ENCODE measurements around the gene SLC35E4.

Gene SLC35E4

DNA sequence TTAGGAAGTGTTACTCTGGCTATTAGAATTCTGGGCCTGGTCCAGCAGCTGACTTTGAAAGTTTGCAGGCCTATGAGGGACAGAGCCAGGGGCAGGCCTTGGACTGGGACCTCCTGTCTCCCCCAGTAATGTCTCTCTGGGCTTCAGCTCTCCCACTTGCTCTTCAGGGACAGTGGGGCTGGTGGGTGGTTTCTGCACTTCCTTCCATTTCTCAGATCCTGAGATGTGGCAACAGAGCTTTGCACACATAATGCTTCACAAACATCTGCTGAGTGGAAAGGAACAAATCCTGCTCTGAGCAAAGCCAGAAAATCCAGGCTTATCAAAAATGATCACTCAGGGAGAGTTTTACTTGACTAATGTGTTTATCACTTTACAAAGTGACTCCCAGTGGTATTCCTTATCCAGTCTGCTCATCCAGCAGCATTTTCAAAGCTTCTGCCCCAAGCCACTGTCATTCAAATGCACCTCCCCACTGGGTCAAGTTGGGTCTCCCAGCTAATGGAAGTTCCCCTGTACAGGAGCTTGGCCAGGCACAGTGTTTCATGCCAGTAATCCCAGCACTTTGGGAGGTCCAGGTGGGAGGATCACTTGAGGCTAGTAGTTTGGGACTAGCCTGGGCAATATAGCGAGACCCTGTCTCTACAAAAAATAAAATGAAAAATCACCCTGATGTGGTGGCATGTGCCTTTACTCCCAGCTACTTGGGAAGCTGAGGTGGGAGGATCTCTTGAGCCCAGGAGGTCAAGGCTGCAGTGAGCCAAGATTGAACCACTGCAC, 45.6 kb downstream of the SLC35E4 start:
- no peaks in the 10 kb centered on the region for H3K9me3 ChIP-seq (ENCODE audit: insufficient read depth, low read length, severe bottlenecking)
- no peak overlapping the region for H3K4me2 ChIP-seq (ENCODE audit: insufficient read depth, low read length)
- ATAC-seq (ENCODE audit: insufficient read depth, low read depth) (no peak), DNase-seq (no peak)
- peaks cover 8% of the 10 kb centered on the region for H3K27me3 ChIP-seq (ENCODE audit: insufficient read depth, low read length, poor library complexity)
- no peak overlapping the region for H3K4me3 ChIP-seq (ENCODE audit: low read depth in 1 of 2, low read length in 2 of 2)
- no peak overlapping the region for H3K27ac ChIP-seq (ENCODE audit: low read length)
- no peak overlapping the region for H2AFZ ChIP-seq (ENCODE audit: low read depth, low read length)
- no peaks in the 10 kb centered on the region for H3K79me2 ChIP-seq (ENCODE audit: insufficient read depth, low read length)
- 0 out of 2 replicates have a peak, but pooled peaks cover 3% of the 10 kb centered on the region for H4K20me1 ChIP-seq (ENCODE audit: insufficient read depth, low read length)
- no peak overlapping the region for H3K9ac ChIP-seq (ENCODE audit: low read depth, low read length)
- H3K4me1 ChIP-seq (ENCODE audit: insufficient read depth, low read length): no peaks in the 10 kb centered on the region
- TF ChIP-seq, protein P1, sequence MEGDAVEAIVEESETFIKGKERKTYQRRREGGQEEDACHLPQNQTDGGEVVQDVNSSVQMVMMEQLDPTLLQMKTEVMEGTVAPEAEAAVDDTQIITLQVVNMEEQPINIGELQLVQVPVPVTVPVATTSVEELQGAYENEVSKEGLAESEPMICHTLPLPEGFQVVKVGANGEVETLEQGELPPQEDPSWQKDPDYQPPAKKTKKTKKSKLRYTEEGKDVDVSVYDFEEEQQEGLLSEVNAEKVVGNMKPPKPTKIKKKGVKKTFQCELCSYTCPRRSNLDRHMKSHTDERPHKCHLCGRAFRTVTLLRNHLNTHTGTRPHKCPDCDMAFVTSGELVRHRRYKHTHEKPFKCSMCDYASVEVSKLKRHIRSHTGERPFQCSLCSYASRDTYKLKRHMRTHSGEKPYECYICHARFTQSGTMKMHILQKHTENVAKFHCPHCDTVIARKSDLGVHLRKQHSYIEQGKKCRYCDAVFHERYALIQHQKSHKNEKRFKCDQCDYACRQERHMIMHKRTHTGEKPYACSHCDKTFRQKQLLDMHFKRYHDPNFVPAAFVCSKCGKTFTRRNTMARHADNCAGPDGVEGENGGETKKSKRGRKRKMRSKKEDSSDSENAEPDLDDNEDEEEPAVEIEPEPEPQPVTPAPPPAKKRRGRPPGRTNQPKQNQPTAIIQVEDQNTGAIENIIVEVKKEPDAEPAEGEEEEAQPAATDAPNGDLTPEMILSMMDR (IDR thresholded peaks at IDR 0.05; ENCODE audit: borderline replicate concordance, extremely low read depth, low read length, poor library complexity, severe bottlenecking): no peak
- no peak for TF ChIP-seq EZH2 (IDR thresholded peaks at IDR 0.05; ENCODE audit: borderline replicate concordance, low read depth, low read length, severe bottlenecking)
- no peaks in the 10 kb centered on the region for H3K36me3 ChIP-seq (ENCODE audit: insufficient read depth, low read length)

DNA sequence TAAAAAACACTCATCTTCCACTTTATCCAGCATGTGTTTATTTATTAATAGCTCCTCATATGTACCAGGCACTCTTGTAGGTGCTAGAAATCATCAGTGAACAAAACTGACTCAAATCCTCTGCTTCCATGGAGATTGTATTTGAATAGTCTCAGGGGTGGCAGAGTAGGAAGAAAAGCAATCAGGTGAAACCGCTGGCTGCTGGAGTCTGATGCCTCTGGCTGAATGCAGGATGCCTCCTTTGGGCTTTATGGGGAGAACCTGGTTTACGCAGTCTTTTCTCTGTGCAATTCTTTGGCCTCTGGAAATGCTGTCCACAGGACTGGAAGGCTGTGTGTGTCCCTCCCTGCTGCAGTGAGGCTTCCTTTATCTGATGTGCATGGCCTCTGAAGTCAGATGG, 46.2 kb downstream of the SLC35E4 start:
- no peak overlapping the region for H3K4me3 ChIP-seq (ENCODE audit: low read depth in 1 of 2, low read length in 2 of 2)
- no peak overlapping the region for H2AFZ ChIP-seq (ENCODE audit: low read depth, low read length)
- 0 out of 2 replicates have a peak, but pooled peaks cover 3% of the 10 kb centered on the region for H4K20me1 ChIP-seq (ENCODE audit: insufficient read depth, low read length)
- DNase-seq: no peak
- no peak for TF ChIP-seq EZH2 (IDR thresholded peaks at IDR 0.05; ENCODE audit: borderline replicate concordance, low read depth, low read length, severe bottlenecking)
- TF ChIP-seq, protein P1 (IDR thresholded peaks at IDR 0.05; ENCODE audit: borderline replicate concordance, extremely low read depth, low read length, poor library complexity, severe bottlenecking): no peak
- no peaks in the 10 kb centered on the region for H3K79me2 ChIP-seq (ENCODE audit: insufficient read depth, low read length)
- no peaks in the 10 kb centered on the region for H3K36me3 ChIP-seq (ENCODE audit: insufficient read depth, low read length)
- H3K4me1 ChIP-seq (ENCODE audit: insufficient read depth, low read length): no peaks in the 10 kb centered on the region
- no peak overlapping the region for H3K9ac ChIP-seq (ENCODE audit: low read depth, low read length)
- no peak overlapping the region for H3K27ac ChIP-seq (ENCODE audit: low read length)
- H3K4me2 ChIP-seq (ENCODE audit: insufficient read depth, low read length): no peak overlapping the region
- H3K27me3 ChIP-seq (ENCODE audit: insufficient read depth, low read length, poor library complexity): peaks cover 8% of the 10 kb centered on the region
- ATAC-seq (ENCODE audit: insufficient read depth, low read depth): no peak
- no peaks in the 10 kb centered on the region for H3K9me3 ChIP-seq (ENCODE audit: insufficient read depth, low read length, severe bottlenecking)

- no peak overlapping the region for H3K27ac ChIP-seq (ENCODE audit: low read length)
- no peaks in the 10 kb centered on the region for H3K36me3 ChIP-seq (ENCODE audit: insufficient read depth, low read length)
- no peaks in the 10 kb centered on the region for H3K9me3 ChIP-seq (ENCODE audit: insufficient read depth, low read length, severe bottlenecking)
- no peaks in the 10 kb centered on the region for H3K4me1 ChIP-seq (ENCODE audit: insufficient read depth, low read length)
- no peak overlapping the region for H3K4me3 ChIP-seq (ENCODE audit: low read depth in 1 of 2, low read length in 2 of 2)
- 0 out of 2 replicates have a peak, but pooled peaks cover 3% of the 10 kb centered on the region for H4K20me1 ChIP-seq (ENCODE audit: insufficient read depth, low read length)
- H3K27me3 ChIP-seq (ENCODE audit: insufficient read depth, low read length, poor library complexity): peaks cover 8% of the 10 kb centered on the region
- no peaks in the 10 kb centered on the region for H3K79me2 ChIP-seq (ENCODE audit: insufficient read depth, low read length)
- no peak overlapping the region for H3K9ac ChIP-seq (ENCODE audit: low read depth, low read length)
- ATAC-seq (ENCODE audit: insufficient read depth, low read depth) (no peak), DNase-seq (no peak)
- no peak overlapping the region for H2AFZ ChIP-seq (ENCODE audit: low read depth, low read length)
- TF ChIP-seq EZH2 (IDR thresholded peaks at IDR 0.05; ENCODE audit: borderline replicate concordance, low read depth, low read length, severe bottlenecking): no peak
- TF ChIP-seq, protein P1 (IDR thresholded peaks at IDR 0.05; ENCODE audit: borderline replicate concordance, extremely low read depth, low read length, poor library complexity, severe bottlenecking): no peak
- no peak overlapping the region for H3K4me2 ChIP-seq (ENCODE audit: insufficient read depth, low read length)
These were observed 49.6 kb downstream of the SLC35E4 start for GRCh38 chr22:30685178-30685577.
